ENCODE data around the gene SLC22A12.

SLC22A12 gene

GRCh38 chr11:64581057-64581523 is 9.9 kb upstream of the SLC22A12 start:
- H3K9me3 ChIP-seq (ENCODE audit: control insufficient read depth, low read length), result no peaks in the 10 kb centered on the region
- H3K9ac ChIP-seq (ENCODE audit: low read length), result no peak overlapping the region
- no peaks in the 10 kb centered on the region for H3K36me3 ChIP-seq (ENCODE audit: control insufficient read depth, insufficient read depth, low read length)
- H3K4me3 ChIP-seq (ENCODE audit: low read length), result no peak overlapping the region
- peaks cover 5% of the 10 kb centered on the region for H3K27me3 ChIP-seq (ENCODE audit: control insufficient read depth, insufficient read depth, low read length)
- no peaks in the 10 kb centered on the region for H3K4me1 ChIP-seq (ENCODE audit: control insufficient read depth, insufficient read depth, low read length)

- Histone ChIP-seq H3K4me1 (ENCODE audit: control insufficient read depth, insufficient read depth, low read length) (no peaks in the 10 kb centered on the region), H3K9ac (ENCODE audit: low read length) (no peak overlapping the region), H3K36me3 (ENCODE audit: control insufficient read depth, insufficient read depth, low read length) (no peaks in the 10 kb centered on the region), H3K27me3 (ENCODE audit: control insufficient read depth, insufficient read depth, low read length) (peaks cover 3% of the 10 kb centered on the region), H3K9me3 (ENCODE audit: control insufficient read depth, low read length) (no peaks in the 10 kb centered on the region), H3K4me3 (ENCODE audit: low read length) (no peak overlapping the region)
Measured at GRCh38 chr11:64582885-64583284, 8.1 kb upstream of the SLC22A12 start.

DNA sequence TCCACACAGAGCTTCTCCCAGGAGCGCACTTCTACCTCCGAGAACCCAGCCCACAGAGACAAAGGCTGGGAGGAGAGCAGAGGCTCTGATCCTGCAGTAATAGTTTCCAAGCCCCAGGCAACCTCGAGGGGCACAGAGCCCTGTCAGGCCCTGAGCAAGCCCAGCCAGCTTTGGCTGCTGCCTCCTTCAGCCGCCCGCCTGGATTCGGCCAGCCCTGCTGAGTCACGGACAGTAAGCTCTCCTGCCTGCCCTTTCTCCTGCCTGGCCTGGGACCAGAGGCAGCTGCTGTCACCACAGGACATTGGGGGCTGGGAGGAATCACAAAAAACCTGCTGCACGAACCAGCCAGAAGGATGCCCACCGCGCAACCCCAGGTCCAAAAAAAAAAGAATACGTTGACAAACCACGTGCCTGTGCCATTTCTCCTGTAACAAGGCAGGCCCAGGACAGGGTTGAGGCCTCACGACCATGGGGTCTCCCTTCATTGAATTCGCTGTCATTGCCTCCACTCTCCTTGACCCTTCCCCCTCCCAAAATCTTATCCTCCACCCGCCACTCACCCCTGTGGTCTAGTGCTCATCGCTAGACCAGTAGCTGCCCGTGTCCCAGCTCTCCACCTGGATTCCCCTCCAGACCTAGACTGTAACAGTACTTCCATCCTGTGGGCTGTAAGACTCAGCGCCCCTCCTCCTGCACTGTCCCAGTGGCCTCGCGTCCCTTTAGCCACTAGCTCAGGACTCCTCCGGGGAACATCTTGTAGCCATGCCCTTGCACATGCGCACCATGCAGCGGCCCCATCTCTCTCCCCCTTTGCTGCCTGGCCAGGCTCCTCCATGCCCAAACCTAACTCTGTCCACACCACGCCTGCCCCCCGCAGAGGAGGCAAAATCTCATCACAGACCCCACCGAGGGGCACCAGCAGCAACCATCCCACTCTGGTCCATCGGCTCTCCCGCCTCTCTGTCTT is 7.4 kb upstream of the SLC22A12 start:
- no peaks in the 10 kb centered on the region for H3K4me1 ChIP-seq (ENCODE audit: control insufficient read depth, insufficient read depth, low read length)
- H3K9ac ChIP-seq (ENCODE audit: low read length), result no peak overlapping the region
- peaks cover 3% of the 10 kb centered on the region for H3K27me3 ChIP-seq (ENCODE audit: control insufficient read depth, insufficient read depth, low read length)
- no peaks in the 10 kb centered on the region for H3K9me3 ChIP-seq (ENCODE audit: control insufficient read depth, low read length)
- H3K36me3 ChIP-seq (ENCODE audit: control insufficient read depth, insufficient read depth, low read length), result no peaks in the 10 kb centered on the region
- no peak overlapping the region for H3K4me3 ChIP-seq (ENCODE audit: low read length)

- Histone ChIP-seq H3K9ac (ENCODE audit: low read length) (no peak overlapping the region), H3K36me3 (ENCODE audit: control insufficient read depth, insufficient read depth, low read length) (no peaks in the 10 kb centered on the region), H3K4me3 (ENCODE audit: low read length) (no peak overlapping the region), H3K4me1 (ENCODE audit: control insufficient read depth, insufficient read depth, low read length) (no peaks in the 10 kb centered on the region), H3K27me3 (ENCODE audit: control insufficient read depth, insufficient read depth, low read length) (peaks cover 3% of the 10 kb centered on the region), H3K9me3 (ENCODE audit: control insufficient read depth, low read length) (no peaks in the 10 kb centered on the region)
Measured at GRCh38 chr11:64585150-64585549, 5.9 kb upstream of the SLC22A12 start.

- H3K4me1 ChIP-seq (ENCODE audit: control insufficient read depth, insufficient read depth, low read length), result no peaks in the 10 kb centered on the region
- no peak overlapping the region for H3K4me3 ChIP-seq (ENCODE audit: low read length)
- no peaks in the 10 kb centered on the region for H3K9me3 ChIP-seq (ENCODE audit: control insufficient read depth, low read length)
Measured at GRCh38 chr11:64586366-64586765, 4.7 kb upstream of the SLC22A12 start.

GRCh38 chr11:64588701-64589100 is 2.3 kb upstream of the SLC22A12 start:
- no peaks in the 10 kb centered on the region for H3K9me3 ChIP-seq (ENCODE audit: control insufficient read depth, low read length)
- no peaks in the 10 kb centered on the region for H3K36me3 ChIP-seq (ENCODE audit: control insufficient read depth, insufficient read depth, low read length)
- H3K9ac ChIP-seq (ENCODE audit: low read length), result no peak overlapping the region
- no peaks in the 10 kb centered on the region for H3K4me1 ChIP-seq (ENCODE audit: control insufficient read depth, insufficient read depth, low read length)
- H3K4me3 ChIP-seq (ENCODE audit: low read length), result no peak overlapping the region
- H3K27me3 ChIP-seq (ENCODE audit: control insufficient read depth, insufficient read depth, low read length), result peaks cover 3% of the 10 kb centered on the region

More at GRCh38 chr11:64586366-64586765, 4.7 kb upstream of the SLC22A12 start:
- peaks cover 3% of the 10 kb centered on the region for H3K27me3 ChIP-seq (ENCODE audit: control insufficient read depth, insufficient read depth, low read length)
- no peaks in the 10 kb centered on the region for H3K36me3 ChIP-seq (ENCODE audit: control insufficient read depth, insufficient read depth, low read length)
- H3K9ac ChIP-seq (ENCODE audit: low read length), result no peak overlapping the region

- Histone ChIP-seq H3K9ac (ENCODE audit: low read length) (no peak overlapping the region), H3K27me3 (ENCODE audit: control insufficient read depth, insufficient read depth, low read length) (no peaks in the 10 kb centered on the region), H3K36me3 (ENCODE audit: control insufficient read depth, insufficient read depth, low read length) (no peaks in the 10 kb centered on the region), H3K9me3 (ENCODE audit: control insufficient read depth, low read length) (no peaks in the 10 kb centered on the region), H3K4me3 (ENCODE audit: low read length) (no peak overlapping the region), H3K4me1 (ENCODE audit: control insufficient read depth, insufficient read depth, low read length) (no peaks in the 10 kb centered on the region)
Measured at GRCh38 chr11:64591257-64592233, 525 bp downstream of the SLC22A12 start.

DNA sequence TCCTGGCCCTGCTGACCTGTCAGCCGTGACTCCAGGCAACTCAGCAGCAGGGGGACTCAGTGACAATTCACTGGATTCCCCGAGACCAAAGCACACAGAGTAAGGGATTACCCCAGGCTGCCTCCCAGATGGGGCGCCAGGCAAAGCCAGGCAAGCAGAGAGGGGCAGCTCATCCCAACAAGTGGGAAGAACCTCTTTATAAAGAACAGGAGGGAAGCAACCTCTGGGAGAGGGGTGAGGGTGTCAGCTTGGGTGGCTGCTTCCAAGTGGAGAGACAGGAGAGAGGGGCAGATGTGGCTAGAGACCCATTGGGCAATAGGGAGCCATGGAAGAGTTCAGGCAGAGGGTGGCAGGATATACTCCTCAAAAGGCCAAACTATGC is 1.2 kb downstream of the SLC22A12 start:
- Histone ChIP-seq H3K4me1 (ENCODE audit: control insufficient read depth, insufficient read depth, low read length) (no peaks in the 10 kb centered on the region), H3K9ac (ENCODE audit: low read length) (no peak overlapping the region), H3K4me3 (ENCODE audit: low read length) (no peak overlapping the region), H3K36me3 (ENCODE audit: control insufficient read depth, insufficient read depth, low read length) (no peaks in the 10 kb centered on the region), H3K27me3 (ENCODE audit: control insufficient read depth, insufficient read depth, low read length) (no peaks in the 10 kb centered on the region), H3K9me3 (ENCODE audit: control insufficient read depth, low read length) (no peaks in the 10 kb centered on the region)

- Histone ChIP-seq H3K9me3 (ENCODE audit: control insufficient read depth, low read length) (no peaks in the 10 kb centered on the region), H3K4me1 (ENCODE audit: control insufficient read depth, insufficient read depth, low read length) (no peaks in the 10 kb centered on the region), H3K27me3 (ENCODE audit: control insufficient read depth, insufficient read depth, low read length) (no peaks in the 10 kb centered on the region), H3K4me3 (ENCODE audit: low read length) (no peak overlapping the region), H3K9ac (ENCODE audit: low read length) (no peak overlapping the region), H3K36me3 (ENCODE audit: control insufficient read depth, insufficient read depth, low read length) (no peaks in the 10 kb centered on the region)
Measured at GRCh38 chr11:64592656-64593055, 1.6 kb downstream of the SLC22A12 start.

DNA sequence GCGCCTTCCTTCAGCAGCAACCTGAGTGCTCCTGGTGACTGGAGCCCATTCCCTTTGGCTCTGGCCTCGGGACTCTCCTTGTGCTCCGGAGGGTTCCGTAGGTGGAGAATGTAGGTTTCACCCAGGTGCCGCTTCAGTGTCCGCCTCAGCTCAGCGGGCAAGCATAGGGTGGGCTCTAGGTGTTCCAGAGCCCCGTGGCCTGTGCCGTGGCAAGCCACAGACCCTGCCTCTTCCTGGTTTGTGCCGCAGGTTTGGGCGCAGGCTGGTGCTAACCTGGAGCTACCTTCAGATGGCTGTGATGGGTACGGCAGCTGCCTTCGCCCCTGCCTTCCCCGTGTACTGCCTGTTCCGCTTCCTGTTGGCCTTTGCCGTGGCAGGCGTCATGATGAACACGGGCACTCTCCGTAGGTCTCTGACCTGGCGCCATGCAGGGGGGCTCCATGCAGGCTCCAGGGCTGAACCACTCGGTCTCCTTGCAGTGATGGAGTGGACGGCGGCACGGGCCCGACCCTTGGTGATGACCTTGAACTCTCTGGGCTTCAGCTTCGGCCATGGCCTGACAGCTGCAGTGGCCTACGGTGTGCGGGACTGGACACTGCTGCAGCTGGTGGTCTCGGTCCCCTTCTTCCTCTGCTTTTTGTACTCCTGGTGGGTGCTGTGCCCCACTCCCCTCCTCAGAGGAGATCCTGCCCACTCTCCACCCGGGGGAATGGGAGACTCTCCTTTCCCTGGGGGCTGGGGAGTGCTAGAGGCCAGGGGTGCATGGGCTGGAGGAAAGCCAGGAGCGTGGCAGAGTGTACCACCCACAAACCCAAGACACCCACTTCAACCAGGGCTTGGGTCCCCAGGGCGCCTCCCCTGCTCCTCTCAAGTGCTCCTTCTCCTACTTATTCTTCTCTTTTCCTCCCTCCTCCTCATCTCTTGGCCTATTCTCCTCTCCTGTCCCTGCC is 2.4 kb downstream of the SLC22A12 start:
- Histone ChIP-seq H3K9me3 (ENCODE audit: control insufficient read depth, low read length) (no peaks in the 10 kb centered on the region), H3K27me3 (ENCODE audit: control insufficient read depth, insufficient read depth, low read length) (no peaks in the 10 kb centered on the region), H3K9ac (ENCODE audit: low read length) (no peak overlapping the region), H3K4me1 (ENCODE audit: control insufficient read depth, insufficient read depth, low read length) (no peaks in the 10 kb centered on the region), H3K4me3 (ENCODE audit: low read length) (no peak overlapping the region), H3K36me3 (ENCODE audit: control insufficient read depth, insufficient read depth, low read length) (no peaks in the 10 kb centered on the region)

Measured in mucosa of stomach (tissue), 1 donor.